DMS53 treated with DMSO at 0.1 percent for 48 hours (cell line): ENCODE results near the gene CD40.

Experiments
- DNase-seq: peaks from one replicate; lab custom pipeline; 2025; ENCODE audit not compliant: unreplicated experiment; lab: John Stamatoyannopoulos, UW

CD40 gene

GRCh38 chr20:46121184-46121930 lies 3.2 kb downstream of the CD40 start:
- DNase-seq: no peak

GRCh38 chr20:46122071-46122470 lies 4.0 kb downstream of the CD40 start:
- no peak for DNase-seq

- no peak for DNase-seq
These were observed 4.7 kb downstream of the CD40 start for GRCh38 chr20:46122516-46123481.

GRCh38 chr20:46123482-46124245 lies 5.5 kb downstream of the CD40 start:
- DNase-seq: no peak

- DNase-seq: no peak
These were observed 8.4 kb downstream of the CD40 start for GRCh38 chr20:46126440-46127056.

- DNase-seq: no peak
These were observed 9.4 kb downstream of the CD40 start for GRCh38 chr20:46127396-46128010.

- DNase-seq: no peak
These were observed 10.4 kb downstream of the CD40 start for GRCh38 chr20:46128310-46129151.

- no peak for DNase-seq
These were observed 11.9 kb downstream of the CD40 start for GRCh38 chr20:46129955-46130481.

- peak; percentile 17 for DNase-seq
These were observed 12.4 kb downstream of the CD40 start for GRCh38 chr20:46130534-46130933.

GRCh38 chr20:46131396-46131795 lies 13.3 kb downstream of the CD40 start:
- DNase-seq: no peak

GRCh38 chr20:46132705-46133120 lies 14.6 kb downstream of the CD40 start:
- DNase-seq: peak; percentile 67

GRCh38 chr20:46133886-46134654 lies 16.0 kb downstream of the CD40 start:
- DNase-seq: no peak

GRCh38 chr20:46134716-46135115 lies 16.6 kb downstream of the CD40 start:
- DNase-seq: no peak

- no peak for DNase-seq
These were observed 17.9 kb downstream of the CD40 start for GRCh38 chr20:46135856-46136633.

GRCh38 chr20:46137816-46138215 lies 19.7 kb downstream of the CD40 start:
- DNase-seq: no peak

GRCh38 chr20:46139266-46139889 lies 21.3 kb downstream of the CD40 start:
- DNase-seq: no peak

GRCh38 chr20:46139908-46140482 lies 21.9 kb downstream of the CD40 start:
- DNase-seq: no peak
